Measurements from ENCODE around the gene RGL3. TPM values are rescaled to one million over a fixed set of nuclear protein-coding genes. Genes with fewer than 3 reads are reported as not detected.
A peak's percentile ranks its signal among the peaks of the same experiment; 100 is the strongest.

RGL3 gene
- total RNA-seq, 1 donor from 2014 or later: 0.33 TPM

- CTCF ChIA-PET: interaction anchor here (0.6 to 1.2 kb wide), 6 partner anchors 9 to 220 kb away, joined by 3 to 4 read pairs (median 3); partner anchors contain the start of genes ODAD3 and SWSAP1
- Mint-ChIP-seq H3K4me3 (peak within 1 kb of the TSS; percentile 98), H3K36me3 (ENCODE audit: low read depth) (peaks cover 19% of the 10 kb centered on the region), H3K27ac (peak within 1 kb of the TSS; percentile 93), H3K27me3 (no peaks in the 10 kb centered on the region), H3K4me1 (peaks cover 30% of the 10 kb centered on the region), H3K9me3 (no peaks in the 10 kb centered on the region)
- POLR2A ChIA-PET: interaction anchor here (0.5 to 4.3 kb wide), 14 partner anchors 9 to 510 kb away, joined by 3 to 65 read pairs (median 3); partner anchors contain the start of genes ODAD3, SWSAP1 and TMED1
- DNase-seq (peak; percentile 93), ATAC-seq (ENCODE audit: low read depth) (peak; percentile 95)
- no peak for TF ChIP-seq CTCF (IDR thresholded peaks at IDR 0.05)
- intact Hi-C loops (cut with micrococcal nuclease): loop anchor here (1.0 to 5.0 kb wide), 7 partner anchors 9 to 159 kb away; partner anchors contain the start of genes ODAD3, PLPPR2, PRKCSH and SWSAP1
These were observed 72.8 kb downstream of the RGL3 start, which contains the start of the genes CCDC159 and TMEM205 for GRCh38 chr19:11346104-11346940. Gene CCDC159 (plus strand): TSS chr19:11346519. CDS start chr19:11346607, 88 bp downstream. Gene TMEM205 (minus strand): TSS chr19:11346268. CDS start chr19:11345619, 649 bp downstream.

DNA sequence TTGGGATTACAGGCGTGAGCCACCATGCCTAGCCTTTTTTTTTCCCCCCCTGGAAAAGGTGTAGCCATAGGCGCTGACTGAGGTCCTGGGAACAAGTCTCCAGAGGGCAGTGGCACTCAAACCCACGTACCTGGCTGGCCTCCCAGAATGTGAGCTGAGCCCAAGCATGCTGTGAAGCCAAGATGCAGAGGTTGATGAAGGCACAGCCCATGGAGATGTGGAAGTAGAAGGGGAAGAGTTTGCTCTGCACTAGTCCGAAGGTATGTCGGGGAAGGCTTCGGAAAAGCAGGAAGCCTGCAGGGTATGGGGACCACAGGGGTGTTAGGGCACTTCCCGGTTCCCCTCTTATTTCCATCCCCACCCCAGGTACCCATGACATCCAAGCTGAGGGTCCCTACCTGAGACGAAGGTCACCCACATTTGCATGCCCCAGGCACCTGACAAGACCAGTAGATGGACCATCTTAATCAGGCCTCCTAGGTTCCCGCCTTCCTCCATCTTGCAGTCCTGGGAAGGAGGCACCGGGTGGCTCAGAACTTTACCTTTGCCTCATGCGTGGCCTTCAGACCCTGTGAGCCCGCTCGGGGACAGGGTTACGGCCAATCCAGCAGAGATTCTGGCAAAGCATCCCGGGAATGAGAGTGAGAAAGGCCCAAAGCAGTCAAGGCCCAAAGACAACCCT lies 73.9 kb downstream of the RGL3 start:
- no peak for TF ChIP-seq CTCF (IDR thresholded peaks at IDR 0.05)
- intact Hi-C loops (cut with micrococcal nuclease): loop anchor here (5.0 kb wide), 1 partner anchor 53 kb away; no protein-coding TSS in a partner anchor
- Mint-ChIP-seq H3K27ac (peak overlapping the region; percentile 93), H3K4me3 (peak overlapping the region; percentile 98), H3K9me3 (no peaks in the 10 kb centered on the region), H3K36me3 (ENCODE audit: low read depth) (peaks cover 19% of the 10 kb centered on the region), H3K4me1 (peaks cover 30% of the 10 kb centered on the region), H3K27me3 (no peaks in the 10 kb centered on the region)
- ATAC-seq (ENCODE audit: low read depth): no peak
- DNase-seq: no peak
- ChIA-PET POLR2A (interaction anchor here (1.0 to 4.3 kb wide), 7 partner anchors 22 to 90 kb away, joined by 3 to 65 read pairs (median 3); partner anchors contain the start of genes ODAD3 and SWSAP1), CTCF (interaction anchor here (0.7 to 0.8 kb wide), 2 partner anchors 26 to 77 kb away, joined by 3 read pairs; no protein-coding TSS in a partner anchor)

Other genes starting within 250 kb of the RGL3 start
- 2.3 and 3.3 TPM in 2 replicates for gene KANK2, start 221.8 kb downstream of the RGL3 start, total RNA-seq
- not detected in 2 replicates for gene ANGPTL8, start 179.7 kb downstream of the RGL3 start, total RNA-seq
- gene DOCK6, start 156.8 kb downstream of the RGL3 start, total RNA-seq: 7.7 and 9.6 TPM in 2 replicates
- not detected in 2 replicates for gene TSPAN16, start 123.2 kb downstream of the RGL3 start, total RNA-seq
- gene RAB3D, start 79.7 kb downstream of the RGL3 start, total RNA-seq: 4.5 and 6.2 TPM in 2 replicates
- 61.8 and 68.1 TPM in 2 replicates for gene TMEM205, start 73.0 kb downstream of the RGL3 start, total RNA-seq
- gene CCDC159, start 72.8 kb downstream of the RGL3 start, total RNA-seq: 27.6 and 32.1 TPM in 2 replicates
- gene PLPPR2, start 63.9 kb downstream of the RGL3 start, total RNA-seq: 1.5 and 2.2 TPM in 2 replicates
- 4.3 and 5.1 TPM in 2 replicates for gene SWSAP1, start 44.6 kb downstream of the RGL3 start, total RNA-seq
- 1.8 and 2.5 TPM in 2 replicates for gene EPOR, start 35.0 kb downstream of the RGL3 start, total RNA-seq
- 0.29 TPM in 1 of 2 replicates, not detected in the other for gene ODAD3, start 15.8 kb upstream of the RGL3 start, total RNA-seq
- gene PRKCSH, start 16.3 kb upstream of the RGL3 start, total RNA-seq: 287 and 289 TPM in 2 replicates
- gene ELAVL3, start 61.7 kb upstream of the RGL3 start, total RNA-seq: not detected in 2 replicates
- gene ZNF653, start 86.5 kb upstream of the RGL3 start, total RNA-seq: 10.3 and 14.1 TPM in 2 replicates
- 49.3 and 54.2 TPM in 2 replicates for gene ECSIT, start 109.8 kb upstream of the RGL3 start, total RNA-seq
- not detected in 2 replicates for gene CNN1, start 119.5 kb upstream of the RGL3 start, total RNA-seq
- 61.7 and 66.1 TPM in 2 replicates for gene ELOF1, start 139.9 kb upstream of the RGL3 start, total RNA-seq
- gene ACP5, start 158.3 kb upstream of the RGL3 start, total RNA-seq: 47.6 and 50.9 TPM in 2 replicates
- 17.0 and 17.6 TPM in 2 replicates for gene ZNF627, start 178.2 kb upstream of the RGL3 start, total RNA-seq

All from activated B cell treated with CpG ODN at 0.5 μM for 24 hours (primary cell).